OCI-LY7 (cell line): ENCODE data around the gene TMEM51. TPM values are rescaled to one million over a fixed set of nuclear protein-coding genes. Genes with fewer than 3 reads are reported as not detected.

ENCODE experiments used
- BruUV-seq: library from RNA; stranded (reverse); fragments of 400-500 nt; replicated peaks from 2 replicates; lab custom pipeline; 2021; lab: Mats Ljungman, UMichigan
- CTCF ChIA-PET: fragments of 300-600 bp; sonication (Branson Sonifier 250); formaldehyde crosslinking; loops from one replicate; lab custom pipeline; 2022; ENCODE audit warnings: antibody characterized with exemption; ENCODE audit not compliant: unreplicated experiment; lab: Charles Lee
- POLR2A ChIA-PET: fragments of 300-600 bp; sonication (Branson Sonifier 250); formaldehyde crosslinking; loops from one replicate; lab custom pipeline; 2022; ENCODE audit warnings: antibody characterized with exemption; lab: Charles Lee
- DNase-seq: peaks from one replicate; pipeline ENCODE4 v3.0.0-alpha.2; 2015; ENCODE audit warnings: low spot score
- H2AFZ ChIP-seq: fragments of 200-600 bp; sonication (generic), shearing (Covaris generic); 2 replicates; pipeline ENCODE4 v1.6.1; 2014; ENCODE audit warnings: mild to moderate bottlenecking, antibody characterized with exemption, low read length, moderate library complexity
- H3K27ac ChIP-seq: fragments of 200-600 bp; sonication (generic); 2 replicates; pipeline ENCODE4 v1.5.1; 2014; ENCODE audit warnings: mixed run types, low read depth, mild to moderate bottlenecking, moderate library complexity, low read length, inconsistent platforms; ENCODE audit not compliant: poor library complexity, severe bottlenecking
- H3K36me3 ChIP-seq: fragments of 200-600 bp; sonication (generic); 2 replicates; pipeline ENCODE4 v1.6.1; 2014; ENCODE audit warnings: mild to moderate bottlenecking, antibody characterized with exemption, low read length, moderate library complexity, mixed read lengths; ENCODE audit not compliant: insufficient read depth
- H3K4me1 ChIP-seq: fragments of 200-600 bp; sonication (generic); 2 replicates; pipeline ENCODE4 v1.5.1; 2014; ENCODE audit warnings: mild to moderate bottlenecking, low read length; ENCODE audit not compliant: insufficient read depth, poor library complexity, severe bottlenecking
- H3K4me2 ChIP-seq: fragments of 200-600 bp; sonication (generic); 2 replicates; pipeline ENCODE4 v1.6.1; 2014; ENCODE audit warnings: mild to moderate bottlenecking, low read length
- H3K4me3 ChIP-seq: fragments of 200-600 bp; sonication (generic); 2 replicates; pipeline ENCODE4 v1.5.1; 2014; ENCODE audit warnings: mild to moderate bottlenecking, low read depth, low read length; ENCODE audit not compliant: poor library complexity, severe bottlenecking
- H3K79me2 ChIP-seq: fragments of 200-600 bp; sonication (generic); 2 replicates; pipeline ENCODE4 v1.6.1; 2016; ENCODE audit warnings: low read depth, mild to moderate bottlenecking, low read length, moderate library complexity, mixed read lengths; ENCODE audit not compliant: insufficient read depth
- H3K9me2 ChIP-seq: fragments of 200-600 bp; sonication (generic); 2 replicates; pipeline ENCODE4 v1.6.1; 2016; ENCODE audit warnings: mild to moderate bottlenecking, low read length, mixed read lengths; ENCODE audit not compliant: insufficient read depth
- H3K9me3 ChIP-seq: fragments of 200-600 bp; sonication (generic); 2 replicates; pipeline ENCODE4 v1.6.1; 2014; ENCODE audit warnings: mild to moderate bottlenecking, mixed run types, low read length, mixed read lengths
- H4K20me1 ChIP-seq: fragments of 200-600 bp; sonication (generic); 2 replicates; pipeline ENCODE4 v1.6.1; 2014; ENCODE audit warnings: mild to moderate bottlenecking, antibody characterized with exemption, low read length, moderate library complexity, mixed read lengths; ENCODE audit not compliant: insufficient read depth
- CTCF ChIP-seq: fragments of 200-600 bp; sonication (generic); conservative IDR thresholded peaks from 2 replicates; pipeline ENCODE4 v1.5.1; 2014; ENCODE audit warnings: mild to moderate bottlenecking, antibody characterized with exemption, low read length, moderate library complexity, mixed read lengths
- EZH2phosphoT487 ChIP-seq: fragments of 200-600 bp; sonication (generic); IDR thresholded peaks from 2 replicates; pipeline ENCODE4 v1.6.1; 2018; ENCODE audit warnings: low read depth, borderline replicate concordance, mild to moderate bottlenecking, mixed run types, antibody characterized with exemption, low read length, moderate library complexity, mixed read lengths
- intact Hi-C: fragments of 100-400 bp; cut with micrococcal nuclease; formaldehyde crosslinking; loops from one replicate; pipeline ENCODE4 v1.10.0; 2022; ENCODE audit not compliant: unreplicated experiment
- total RNA-seq, 2 experiments: library from RNA; depleted of rRNA in 1 of 2; stranded (reverse); fragments of >200 nt in 1 of 2; shearing (Covaris generic) in 1 of 2; gene quantifications; 2 replicates each; pipeline ENCODE4 v1.2.3, GENCODE V29; 2014 to 2022

Gene TMEM51
- total RNA-seq, 2 experiments from 2014 or later = not detected

DNA sequence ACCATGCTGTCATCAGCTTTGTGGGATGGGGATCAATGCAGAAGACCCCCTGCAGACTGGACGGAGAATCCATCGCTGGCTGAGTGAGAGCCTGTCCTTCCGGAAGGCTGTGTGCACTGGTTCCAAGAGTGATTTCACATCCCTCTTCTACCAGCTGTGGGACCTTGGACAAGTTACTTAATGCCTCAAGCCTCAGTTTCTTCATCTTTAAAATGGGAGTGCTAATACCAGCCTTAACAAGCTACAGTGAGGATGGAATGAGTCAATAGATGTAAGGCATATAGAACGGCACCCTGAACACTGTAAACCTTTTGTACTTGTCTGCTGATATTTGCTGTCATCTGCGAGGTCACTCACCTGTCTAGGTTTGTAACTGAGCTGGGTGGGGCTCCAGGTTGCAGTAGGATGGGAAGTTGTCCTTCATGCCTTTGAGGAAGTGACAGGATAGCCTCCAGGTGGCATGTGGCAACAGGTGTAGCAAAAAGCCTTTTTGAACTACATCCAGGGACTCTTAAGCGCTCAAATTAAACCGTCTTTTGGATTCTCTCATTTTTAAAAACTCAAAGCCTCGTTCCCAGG is 27.5 kb downstream of the TMEM51 start:
- Histone ChIP-seq H3K4me2 (no peak overlapping the region), H2AFZ (no peak overlapping the region), H3K4me3 (no peak overlapping the region), H3K27ac (no peak overlapping the region), H3K9me3 (no peaks in the 10 kb centered on the region), H3K9me2 (no peaks in the 10 kb centered on the region), H3K79me2 (no peaks in the 10 kb centered on the region), H3K4me1 (no peaks in the 10 kb centered on the region), H4K20me1 (no peaks in the 10 kb centered on the region), H3K36me3 (no peaks in the 10 kb centered on the region)
- BruUV-seq = no TSS peak
- CTCF ChIA-PET = no interaction called here
- intact Hi-C loops = no loop called here
- TF ChIP-seq EZH2phosphoT487 = no peak
- TF ChIP-seq CTCF = no peak
- DNase-seq = no peak
- POLR2A ChIA-PET = interaction anchor here (0.6 kb wide), 1 partner anchor 99 kb away, joined by 3 read pairs; no protein-coding TSS in a partner anchor

DNA sequence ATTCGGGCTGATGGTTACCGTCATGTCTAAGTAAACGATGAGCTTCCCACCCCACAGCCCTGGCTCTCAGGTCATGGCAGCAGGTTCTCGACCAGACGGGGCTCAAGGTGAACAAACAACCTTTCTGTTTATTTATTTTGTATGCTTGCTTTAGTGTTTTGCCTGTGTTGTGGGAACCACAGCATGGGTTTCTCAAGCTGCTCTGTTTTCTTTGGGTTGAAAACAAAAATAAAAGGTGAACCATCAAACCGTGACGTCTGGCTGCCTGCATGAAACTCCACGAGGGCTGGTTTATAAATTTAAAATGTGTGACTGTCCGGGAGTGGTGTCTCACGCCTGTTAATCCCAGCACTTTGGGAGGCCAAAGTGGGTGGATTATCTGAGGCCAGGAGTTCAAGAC is 28.0 kb downstream of the TMEM51 start:
- ChIA-PET CTCF (no interaction called here), POLR2A (no interaction called here)
- intact Hi-C loops = no loop called here
- Histone ChIP-seq H3K9me2 (no peaks in the 10 kb centered on the region), H3K4me2 (no peak overlapping the region), H2AFZ (no peak overlapping the region), H4K20me1 (no peaks in the 10 kb centered on the region), H3K9me3 (no peaks in the 10 kb centered on the region), H3K4me1 (no peaks in the 10 kb centered on the region), H3K36me3 (no peaks in the 10 kb centered on the region), H3K79me2 (no peaks in the 10 kb centered on the region), H3K4me3 (no peak overlapping the region), H3K27ac (no peak overlapping the region)
- no peak for DNase-seq
- BruUV-seq = no TSS peak
- TF ChIP-seq EZH2phosphoT487 (no peak), CTCF (no peak)

GRCh38 chr1:15184436-15185241 is 31.1 kb downstream of the TMEM51 start:
- no TSS peak for BruUV-seq

More at GRCh38 chr1:15184436-15185241, 31.1 kb downstream of the TMEM51 start:
- Histone ChIP-seq H4K20me1 (no peaks in the 10 kb centered on the region), H3K4me1 (no peaks in the 10 kb centered on the region), H3K27ac (no peak overlapping the region), H3K79me2 (no peaks in the 10 kb centered on the region), H3K9me2 (no peaks in the 10 kb centered on the region), H2AFZ (no peak overlapping the region), H3K4me2 (no peak overlapping the region), H3K36me3 (no peaks in the 10 kb centered on the region), H3K9me3 (no peaks in the 10 kb centered on the region), H3K4me3 (no peak overlapping the region)
- TF ChIP-seq EZH2phosphoT487 = no peak
- TF ChIP-seq CTCF = no peak
- CTCF ChIA-PET = no interaction called here
- DNase-seq = no peak
- intact Hi-C loops = no loop called here
- POLR2A ChIA-PET = no interaction called here
